ENCODE results near the gene MAD1L1. TPM values are rescaled to one million over a fixed set of nuclear protein-coding genes. Genes with fewer than 3 reads are reported as not detected.

The MAD1L1 gene
- total and polyA plus RNA-seq, 2 of the 4 experiments (the other 2 are of a cell fraction) = 29.0 to 40.9 TPM

GRCh38 chr7:2165610-2166594 lies 66.8 kb downstream of the MAD1L1 start:
- H2AFZ ChIP-seq (replicated peaks; ENCODE audit: low read length, poor library complexity) = peak overlapping the region; percentile 41
- H4K8ac ChIP-seq (ENCODE audit: low read depth in 2 of 2, low read length in 2 of 2) = no peak overlapping the region
- H4K20me1 ChIP-seq (ENCODE audit: insufficient read depth, low read length) = peaks cover 33% of the 10 kb centered on the region
- H2AK5ac ChIP-seq (ENCODE audit: low read depth, low read length) = no peak overlapping the region
- no peak overlapping the region for H2BK20ac ChIP-seq (ENCODE audit: low read depth, low read length)
- no peak overlapping the region for H2BK15ac ChIP-seq (ENCODE audit: low read depth, low read length)
- peaks cover 9 to 15% of the 10 kb centered on the region in 2 experiments for H3K79me1 ChIP-seq (ENCODE audit: low read depth in 1 of 2, low read length in 2 of 2)
- DNase-seq (no peak), ATAC-seq (ENCODE audit: low read depth) (no peak)
- no peak overlapping the region for H2BK120ac ChIP-seq (ENCODE audit: low read depth, low read length)
- no peaks in the 10 kb centered on the region for H3K9me3 ChIP-seq (ENCODE audit: control insufficient read depth, insufficient read depth, low read length)
- H3K4me2 ChIP-seq (ENCODE audit: low read depth, low read length) = no peak overlapping the region
- H3K18ac ChIP-seq (ENCODE audit: low read depth, low read length) = no peak overlapping the region
- no peaks in the 10 kb centered on the region for H3K4me1 ChIP-seq (ENCODE audit: control insufficient read depth, insufficient read depth, low read length)
- ChIA-PET POLR2A (ENCODE audit: unreplicated experiment) (no interaction called here), CTCF (interaction anchor here (0.6 kb wide), 1 partner anchor 497 kb away, joined by 7 read pairs; no protein-coding TSS in a partner anchor)
- H3K23ac ChIP-seq (ENCODE audit: low read depth, low read length) = no peak overlapping the region
- no peak overlapping the region for H4K91ac ChIP-seq (ENCODE audit: insufficient read depth, low read depth, low read length)
- intact Hi-C loops (cut with micrococcal nuclease) (no loop called here), in situ Hi-C loops (cut with MboI; ENCODE audit: low sequenced_read_pairs) (no loop called here), dilution Hi-C loops (cut with HindIII; ENCODE audit: low sequenced_read_pairs, unreplicated experiment) (no loop called here)
- 91% methylated on average over 21 of the region's 28 CpGs; no CpG with 5 or more reads in 1 of the 2 experiments for WGBS, 2 experiments (ENCODE audit: extremely low coverage in 2 of 2, insufficient read length in 1 of 2)
- H3K27ac ChIP-seq (ENCODE audit: insufficient read depth, low read length) = no peak overlapping the region
- no peak overlapping the region for H4K5ac ChIP-seq (ENCODE audit: low read depth, low read length)
- peaks cover 7% of the 10 kb centered on the region; the same call in 1 of the 2 replicates for H3K36me3 ChIP-seq (ENCODE audit: control insufficient read depth, insufficient read depth, low read length)
- peak overlapping the region; percentile 65 for H2AK9ac ChIP-seq (replicated peaks; ENCODE audit: low read depth, low read length, poor library complexity)
- no peak overlapping the region for H3K56ac ChIP-seq (ENCODE audit: extremely low read depth, insufficient read depth, low read length)
- BruUV-seq (replicated peaks) = no TSS peak
- no peak overlapping the region for H3K14ac ChIP-seq (replicated peaks; ENCODE audit: low read depth, low read length)
- H3K4ac ChIP-seq (ENCODE audit: low read depth, low read length) = no peak overlapping the region
- H3K4me3 ChIP-seq (ENCODE audit: insufficient read depth, low read depth, low read length) = no peak overlapping the region
- H3K27me3 ChIP-seq (ENCODE audit: control insufficient read depth, insufficient read depth, low read length) = peaks cover 4% of the 10 kb centered on the region; the same call in 1 of the 2 replicates
- H2BK5ac ChIP-seq (ENCODE audit: low read depth, low read length, poor library complexity, severe bottlenecking) = no peak overlapping the region
- H3K9ac ChIP-seq (ENCODE audit: low read depth, low read length) = no peak overlapping the region
- peaks cover 3% of the 10 kb centered on the region for H3K9me1 ChIP-seq (ENCODE audit: insufficient read depth, low read length)
- no peak for TF ChIP-seq NFE2L2 (IDR thresholded peaks at IDR 0.05; ENCODE audit: low read depth, low read length)
- TF ChIP-seq, protein P1, sequence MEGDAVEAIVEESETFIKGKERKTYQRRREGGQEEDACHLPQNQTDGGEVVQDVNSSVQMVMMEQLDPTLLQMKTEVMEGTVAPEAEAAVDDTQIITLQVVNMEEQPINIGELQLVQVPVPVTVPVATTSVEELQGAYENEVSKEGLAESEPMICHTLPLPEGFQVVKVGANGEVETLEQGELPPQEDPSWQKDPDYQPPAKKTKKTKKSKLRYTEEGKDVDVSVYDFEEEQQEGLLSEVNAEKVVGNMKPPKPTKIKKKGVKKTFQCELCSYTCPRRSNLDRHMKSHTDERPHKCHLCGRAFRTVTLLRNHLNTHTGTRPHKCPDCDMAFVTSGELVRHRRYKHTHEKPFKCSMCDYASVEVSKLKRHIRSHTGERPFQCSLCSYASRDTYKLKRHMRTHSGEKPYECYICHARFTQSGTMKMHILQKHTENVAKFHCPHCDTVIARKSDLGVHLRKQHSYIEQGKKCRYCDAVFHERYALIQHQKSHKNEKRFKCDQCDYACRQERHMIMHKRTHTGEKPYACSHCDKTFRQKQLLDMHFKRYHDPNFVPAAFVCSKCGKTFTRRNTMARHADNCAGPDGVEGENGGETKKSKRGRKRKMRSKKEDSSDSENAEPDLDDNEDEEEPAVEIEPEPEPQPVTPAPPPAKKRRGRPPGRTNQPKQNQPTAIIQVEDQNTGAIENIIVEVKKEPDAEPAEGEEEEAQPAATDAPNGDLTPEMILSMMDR (conservative IDR thresholded peaks at IDR 0.05; ENCODE audit: low read depth, low read length) = no peak
- TF ChIP-seq MAFK (IDR thresholded peaks at IDR 0.05; ENCODE audit: low read depth, low read length) = no peak
- TF ChIP-seq BHLHE40 (IDR thresholded peaks at IDR 0.05; ENCODE audit: low read depth, low read length) = no peak
- TF ChIP-seq, protein P2, sequence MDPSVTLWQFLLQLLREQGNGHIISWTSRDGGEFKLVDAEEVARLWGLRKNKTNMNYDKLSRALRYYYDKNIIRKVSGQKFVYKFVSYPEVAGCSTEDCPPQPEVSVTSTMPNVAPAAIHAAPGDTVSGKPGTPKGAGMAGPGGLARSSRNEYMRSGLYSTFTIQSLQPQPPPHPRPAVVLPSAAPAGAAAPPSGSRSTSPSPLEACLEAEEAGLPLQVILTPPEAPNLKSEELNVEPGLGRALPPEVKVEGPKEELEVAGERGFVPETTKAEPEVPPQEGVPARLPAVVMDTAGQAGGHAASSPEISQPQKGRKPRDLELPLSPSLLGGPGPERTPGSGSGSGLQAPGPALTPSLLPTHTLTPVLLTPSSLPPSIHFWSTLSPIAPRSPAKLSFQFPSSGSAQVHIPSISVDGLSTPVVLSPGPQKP (IDR thresholded peaks at IDR 0.05; ENCODE audit: borderline replicate concordance, low read depth, low read length) = no peak
- TF ChIP-seq FOS (IDR thresholded peaks at IDR 0.05; ENCODE audit: low read depth, low read length) = no peak
- no peak for TF ChIP-seq RFX5 (IDR thresholded peaks at IDR 0.05; ENCODE audit: low read depth, low read length)
- TF ChIP-seq RCOR1 (IDR thresholded peaks at IDR 0.05; ENCODE audit: insufficient replicate concordance, low read length) = no peak
- TF ChIP-seq POLR2A (IDR thresholded peaks at IDR 0.05; ENCODE audit: low read depth, low read length) = no peak
- TF ChIP-seq CHD1 (IDR thresholded peaks at IDR 0.05; ENCODE audit: low read depth, low read length) = no peak
- TF ChIP-seq SMC3 (IDR thresholded peaks at IDR 0.05; ENCODE audit: low read depth, low read length) = no peak
- no peak for TF ChIP-seq MXI1 (IDR thresholded peaks at IDR 0.05; ENCODE audit: borderline replicate concordance, low read depth, low read length)
- no peak for TF ChIP-seq RAD21 (IDR thresholded peaks at IDR 0.05; ENCODE audit: low read length)
- TF ChIP-seq, protein P3, sequence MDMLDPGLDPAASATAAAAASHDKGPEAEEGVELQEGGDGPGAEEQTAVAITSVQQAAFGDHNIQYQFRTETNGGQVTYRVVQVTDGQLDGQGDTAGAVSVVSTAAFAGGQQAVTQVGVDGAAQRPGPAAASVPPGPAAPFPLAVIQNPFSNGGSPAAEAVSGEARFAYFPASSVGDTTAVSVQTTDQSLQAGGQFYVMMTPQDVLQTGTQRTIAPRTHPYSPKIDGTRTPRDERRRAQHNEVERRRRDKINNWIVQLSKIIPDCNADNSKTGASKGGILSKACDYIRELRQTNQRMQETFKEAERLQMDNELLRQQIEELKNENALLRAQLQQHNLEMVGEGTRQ (IDR thresholded peaks at IDR 0.05; ENCODE audit: low read depth, low read length) = no peak
